Hematopoietic multipotent progenitor cell (in vitro differentiated cells): ENCODE measurements around the gene ALDH8A1. TPM values are rescaled to one million over a fixed set of nuclear protein-coding genes. Genes with fewer than 3 reads are reported as not detected.

Source experiments
- DNase-seq, 3 donors: peaks; one replicate each; pipeline ENCODE4 v3.0.0-alpha.2; 2011 to 2015; ENCODE audit warnings: low read depth in 2 of 3, low spot score in 2 of 3
- total RNA-seq: library from RNA; depleted of rRNA; stranded (reverse); fragments of >200 nt; gene quantifications from one replicate; pipeline ENCODE4 v1.2.3, GENCODE V29; 2012

The ALDH8A1 gene
- total RNA-seq, 1 donor, result 0.27 TPM

GRCh38 chr6:134878136-134878535 is 71.8 kb downstream of the ALDH8A1 start:
- no peak for DNase-seq

- DNase-seq, result peak in 1 of 3 donors; percentile 8
These were observed 74.5 kb downstream of the ALDH8A1 start for GRCh38 chr6:134875367-134875766.

- DNase-seq, result no peak
These were observed 76.2 kb downstream of the ALDH8A1 start for GRCh38 chr6:134873500-134874388.

- peak in 1 of 3 donors; percentile 10 for DNase-seq
These were observed 79.0 kb downstream of the ALDH8A1 start for GRCh38 chr6:134870677-134871498.

- DNase-seq, result no peak
These were observed 81.1 kb downstream of the ALDH8A1 start for GRCh38 chr6:134868812-134869211.

Other genes starting within 250 kb of the ALDH8A1 start
- 25.9 TPM for gene HBS1L, start 104.7 kb upstream of the ALDH8A1 start, total RNA-seq
- gene MYB, start 231.2 kb upstream of the ALDH8A1 start, total RNA-seq, result 250 TPM